ENCODE data around the gene LATS1.
A peak's percentile ranks its signal among the peaks of the same experiment; 100 is the strongest.
"Not testable (repeated sequence)": the region's sequence is repeated elsewhere in the genome, so short reads cannot be mapped to it uniquely, and the experiment has no call there.

Gene LATS1

GRCh38 chr6:149672265-149672664 is 45.6 kb downstream of the LATS1 start:
- not testable (repeated sequence) for DNase-seq (ENCODE audit: low read depth in 4 of 4, low spot score in 1 of 4)

- no peak for DNase-seq (ENCODE audit: low read depth in 4 of 4, low spot score in 1 of 4)
Measured at GRCh38 chr6:149660028-149660427, 57.9 kb downstream of the LATS1 start.

GRCh38 chr6:149657441-149657840 is 60.5 kb downstream of the LATS1 start:
- DNase-seq (ENCODE audit: low read depth in 4 of 4, low spot score in 1 of 4): no peak

- no peak for DNase-seq (ENCODE audit: low read depth in 4 of 4, low spot score in 1 of 4)
Measured at GRCh38 chr6:149651056-149651455, 66.8 kb downstream of the LATS1 start.

- peak; percentile 72 to 87 (median 80) for DNase-seq (ENCODE audit: low read depth in 4 of 4, low spot score in 1 of 4)
Measured at GRCh38 chr6:149648148-149649145, 69.5 kb downstream of the LATS1 start, which contains the start of gene KATNA1. Gene KATNA1 (minus strand): TSS chr6:149648714. CDS start chr6:149638547, 10,167 bp downstream.

GRCh38 chr6:149646599-149646998 is 71.3 kb downstream of the LATS1 start:
- no peak for DNase-seq (ENCODE audit: low read depth in 4 of 4, low spot score in 1 of 4)

- DNase-seq (ENCODE audit: low read depth in 4 of 4, low spot score in 1 of 4): no peak
Measured at GRCh38 chr6:149642829-149643580, 74.9 kb downstream of the LATS1 start.

- no peak for DNase-seq (ENCODE audit: low read depth in 4 of 4, low spot score in 1 of 4)
Measured at GRCh38 chr6:149636124-149636523, 81.8 kb downstream of the LATS1 start.

GRCh38 chr6:149634315-149634714 is 83.6 kb downstream of the LATS1 start:
- no peak for DNase-seq (ENCODE audit: low read depth in 4 of 4, low spot score in 1 of 4)

- no peak for DNase-seq (ENCODE audit: low read depth in 4 of 4, low spot score in 1 of 4)
Measured at GRCh38 chr6:149628875-149629510, 88.9 kb downstream of the LATS1 start.

GRCh38 chr6:149627672-149628071 is 90.2 kb downstream of the LATS1 start:
- DNase-seq (ENCODE audit: low read depth in 4 of 4, low spot score in 1 of 4): no peak

GRCh38 chr6:149615805-149616204 is 102.1 kb downstream of the LATS1 start:
- no peak for DNase-seq (ENCODE audit: low read depth in 4 of 4, low spot score in 1 of 4)

GRCh38 chr6:149614337-149614736 is 103.6 kb downstream of the LATS1 start:
- DNase-seq (ENCODE audit: low read depth in 4 of 4, low spot score in 1 of 4): no peak

GRCh38 chr6:149608381-149608982 is 109.4 kb downstream of the LATS1 start:
- DNase-seq (ENCODE audit: low read depth in 4 of 4, low spot score in 1 of 4): no peak
